ENCODE results near the gene CC2D1B.

The CC2D1B gene

DNA sequence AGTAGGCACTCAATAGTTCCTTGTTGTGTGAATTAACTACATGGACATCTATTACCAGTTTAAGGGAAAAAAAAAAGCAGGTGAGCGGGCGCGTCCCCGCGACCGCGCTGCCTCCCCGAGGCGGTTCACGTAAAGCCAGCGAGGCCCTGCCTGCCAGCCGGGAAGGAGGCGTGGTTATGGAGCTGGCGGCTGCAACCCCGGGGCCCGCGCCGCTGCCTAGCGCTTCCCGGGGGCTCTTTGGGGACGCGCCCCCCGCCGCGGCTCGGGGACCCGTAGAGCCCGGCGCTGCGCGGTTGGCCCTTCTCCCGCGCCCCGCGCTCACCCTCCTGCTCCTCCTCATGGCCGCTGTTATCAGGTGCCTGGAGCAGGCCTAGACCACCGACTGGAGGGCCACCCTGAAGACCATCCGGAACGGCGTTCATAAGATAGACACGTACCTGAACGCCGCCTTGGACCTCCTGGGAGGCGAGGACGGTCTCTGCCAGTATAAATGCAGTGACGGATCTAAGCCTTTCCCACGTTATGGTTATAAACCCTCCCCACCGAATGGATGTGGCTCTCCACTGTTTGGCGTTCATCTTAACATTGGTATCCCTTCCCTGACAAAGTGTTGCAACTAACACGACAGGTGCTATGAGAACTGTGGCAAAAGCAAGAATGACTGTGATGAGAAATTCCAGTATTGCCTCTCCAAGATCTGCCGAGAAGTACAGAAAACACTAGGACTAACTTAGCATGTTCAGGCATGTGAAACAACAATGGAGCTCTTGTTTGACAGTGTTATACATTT is 2.6 kb upstream of the CC2D1B start:
- peak; percentile 92 for DNase-seq (ENCODE audit: low read depth)
- TF ChIP-seq, protein P1, sequence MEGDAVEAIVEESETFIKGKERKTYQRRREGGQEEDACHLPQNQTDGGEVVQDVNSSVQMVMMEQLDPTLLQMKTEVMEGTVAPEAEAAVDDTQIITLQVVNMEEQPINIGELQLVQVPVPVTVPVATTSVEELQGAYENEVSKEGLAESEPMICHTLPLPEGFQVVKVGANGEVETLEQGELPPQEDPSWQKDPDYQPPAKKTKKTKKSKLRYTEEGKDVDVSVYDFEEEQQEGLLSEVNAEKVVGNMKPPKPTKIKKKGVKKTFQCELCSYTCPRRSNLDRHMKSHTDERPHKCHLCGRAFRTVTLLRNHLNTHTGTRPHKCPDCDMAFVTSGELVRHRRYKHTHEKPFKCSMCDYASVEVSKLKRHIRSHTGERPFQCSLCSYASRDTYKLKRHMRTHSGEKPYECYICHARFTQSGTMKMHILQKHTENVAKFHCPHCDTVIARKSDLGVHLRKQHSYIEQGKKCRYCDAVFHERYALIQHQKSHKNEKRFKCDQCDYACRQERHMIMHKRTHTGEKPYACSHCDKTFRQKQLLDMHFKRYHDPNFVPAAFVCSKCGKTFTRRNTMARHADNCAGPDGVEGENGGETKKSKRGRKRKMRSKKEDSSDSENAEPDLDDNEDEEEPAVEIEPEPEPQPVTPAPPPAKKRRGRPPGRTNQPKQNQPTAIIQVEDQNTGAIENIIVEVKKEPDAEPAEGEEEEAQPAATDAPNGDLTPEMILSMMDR (IDR thresholded peaks at IDR 0.05; ENCODE audit: insufficient read depth, low read depth, low read length, missing control alignments) = peak; percentile 13
- peak overlapping the region; percentile 40 for H3K4me3 ChIP-seq (ENCODE audit: low read length)

DNA sequence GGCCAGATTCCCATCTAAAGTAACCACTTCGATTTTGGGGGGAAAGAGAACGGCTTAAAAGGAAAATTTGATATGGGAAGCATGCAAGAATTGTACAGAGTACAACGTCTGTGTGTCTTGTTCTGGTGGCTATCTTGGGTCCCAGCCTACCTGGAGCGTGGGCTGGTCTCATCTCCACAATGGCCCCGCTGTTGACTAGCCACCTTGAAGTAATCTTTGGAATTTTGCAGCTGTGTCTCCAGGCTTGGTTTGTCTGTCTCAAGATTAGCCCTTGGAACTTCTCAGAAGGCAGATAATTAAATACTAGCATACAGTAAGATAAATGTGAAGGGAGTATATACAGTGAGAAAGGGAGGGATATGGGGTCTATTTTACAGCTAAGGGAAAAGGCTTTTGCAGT is 1.3 kb upstream of the CC2D1B start:
- DNase-seq (ENCODE audit: low read depth) = no peak
- no peak overlapping the region for H3K4me3 ChIP-seq (ENCODE audit: low read length)
- TF ChIP-seq, protein P1 (IDR thresholded peaks at IDR 0.05; ENCODE audit: insufficient read depth, low read depth, low read length, missing control alignments) = no peak

DNA sequence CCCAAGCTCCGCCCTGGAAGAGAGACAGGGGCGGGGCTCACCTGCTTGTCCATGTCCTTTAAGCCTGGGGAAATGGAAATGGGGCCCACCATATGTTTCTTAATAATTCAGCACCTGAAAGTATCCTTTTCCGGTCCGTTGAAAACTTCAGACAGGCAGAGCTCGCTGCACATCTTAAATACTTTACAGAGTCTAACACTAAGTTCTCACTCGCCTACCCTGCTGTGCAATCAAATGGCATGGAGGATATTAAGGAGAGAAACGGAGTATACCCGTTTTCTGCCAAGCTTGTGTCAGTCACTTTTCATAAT is 467 bp upstream of the CC2D1B start:
- H3K4me3 ChIP-seq (ENCODE audit: low read length) = peak overlapping the region; percentile 29
- no peak for DNase-seq (ENCODE audit: low read depth)
- TF ChIP-seq, protein P1 (IDR thresholded peaks at IDR 0.05; ENCODE audit: insufficient read depth, low read depth, low read length, missing control alignments) = no peak

DNA sequence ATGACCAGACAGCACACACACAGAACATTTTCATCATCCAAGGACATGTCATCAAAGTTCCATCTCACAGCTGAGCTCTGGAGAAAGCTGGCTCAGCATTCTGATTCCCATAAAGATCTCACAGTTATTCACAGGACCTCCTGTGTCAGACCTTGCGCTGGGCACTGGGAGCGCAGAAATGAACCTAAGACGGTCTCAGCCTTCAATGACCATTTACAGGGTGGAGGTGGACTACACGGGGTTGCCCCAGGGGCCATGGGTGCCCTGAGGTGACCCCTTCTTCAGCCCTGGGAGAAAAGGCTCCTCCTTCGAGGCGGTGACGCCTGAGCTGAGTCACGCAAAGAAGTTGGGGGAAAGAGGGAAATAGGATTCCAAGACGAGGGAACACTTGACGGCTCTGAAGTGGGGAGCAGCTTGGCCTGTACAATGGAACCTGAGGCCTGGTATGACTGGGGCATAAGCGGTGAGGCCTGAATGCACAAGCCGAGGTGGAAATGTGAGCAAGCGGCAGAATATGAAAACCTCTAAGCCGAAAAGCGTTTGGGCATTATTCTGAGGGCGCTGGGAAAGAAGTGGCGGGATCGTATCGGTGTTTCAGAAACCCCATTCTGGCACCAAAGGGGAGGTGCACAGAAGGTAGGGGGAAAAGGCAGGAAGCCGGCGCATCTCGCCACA is 797 bp downstream of the CC2D1B start:
- TF ChIP-seq, protein P1 (IDR thresholded peaks at IDR 0.05; ENCODE audit: insufficient read depth, low read depth, low read length, missing control alignments) = no peak
- peak overlapping the region; percentile 87 for H3K4me3 ChIP-seq (ENCODE audit: low read length)
- DNase-seq (ENCODE audit: low read depth) = peak; percentile 64

DNA sequence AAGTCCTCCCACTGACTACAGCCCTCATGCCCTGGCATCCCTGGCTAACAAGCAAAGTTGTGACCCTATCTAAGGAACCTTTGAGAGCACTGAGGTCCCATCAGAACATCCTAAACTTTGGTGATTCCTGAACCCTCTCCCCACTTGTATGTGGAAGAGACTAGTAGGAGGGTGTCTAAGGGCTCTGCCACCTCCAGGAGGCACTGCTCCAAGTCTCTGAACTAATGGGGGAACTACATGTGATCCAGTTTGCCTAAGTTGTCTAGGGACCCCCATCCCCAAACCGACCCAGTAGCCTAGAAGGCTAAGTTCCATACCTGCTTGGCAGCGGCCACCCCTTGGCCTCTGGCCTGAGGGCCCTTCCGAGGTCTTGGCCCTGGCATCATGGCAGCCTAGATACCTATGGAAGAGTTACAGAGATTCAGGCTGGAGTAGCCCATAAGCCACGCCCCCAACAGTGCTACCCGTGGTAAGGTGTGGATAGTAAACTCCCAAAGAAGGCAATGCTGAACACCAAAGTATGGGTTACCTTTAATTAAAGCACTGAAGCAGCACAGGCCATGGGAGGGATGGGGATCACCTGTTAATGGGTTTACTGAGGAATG is 1.7 kb downstream of the CC2D1B start:
- TF ChIP-seq, protein P1 (IDR thresholded peaks at IDR 0.05; ENCODE audit: insufficient read depth, low read depth, low read length, missing control alignments) = no peak
- no peak for DNase-seq (ENCODE audit: low read depth)
- H3K4me3 ChIP-seq (ENCODE audit: low read length) = no peak overlapping the region

DNA sequence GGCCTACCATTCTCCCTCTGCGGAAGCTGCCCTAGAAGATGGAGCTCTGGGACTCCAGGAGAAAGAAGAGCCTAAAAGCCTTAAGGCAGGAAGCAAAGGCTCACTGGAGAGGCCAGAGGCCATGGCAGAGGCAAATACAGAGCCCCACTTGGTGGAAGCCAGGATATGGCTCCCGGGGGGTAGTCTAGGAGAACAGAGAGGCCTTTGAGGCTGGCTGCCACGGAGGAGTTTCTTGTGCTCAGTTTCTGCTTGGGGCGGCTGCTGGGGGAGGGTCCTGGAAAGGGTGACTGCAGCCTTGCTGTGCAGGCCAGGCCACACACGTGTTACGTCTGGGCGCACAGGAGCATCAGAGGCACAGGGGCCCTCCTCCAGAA is 5.4 kb downstream of the CC2D1B start:
- DNase-seq (ENCODE audit: low read depth) = no peak
- TF ChIP-seq, protein P1 (IDR thresholded peaks at IDR 0.05; ENCODE audit: insufficient read depth, low read depth, low read length, missing control alignments) = no peak
- H3K4me3 ChIP-seq (ENCODE audit: low read length) = no peak overlapping the region

Data from epithelial cell of esophagus (primary cell).